ENCODE measurements around the gene SEMA4A. TPM values are rescaled to one million over a fixed set of nuclear protein-coding genes. Genes with fewer than 3 reads are reported as not detected.

Gene SEMA4A
- total RNA-seq, 1 experiment from 2014 or later, result 1.5 TPM

Other genes with a start within 250 kb of the SEMA4A start
- gene RIT1, start 242.2 kb upstream of the SEMA4A start, total RNA-seq (2022), result 36.2 and 43.1 TPM in 2 replicates
- 90.9 and 104 TPM in 2 replicates for gene KHDC4, start 219.2 kb upstream of the SEMA4A start, total RNA-seq (2022)
- not detected in 2 replicates for gene RXFP4, start 211.9 kb upstream of the SEMA4A start, total RNA-seq (2022)
- 498 and 555 TPM in 2 replicates for gene ARHGEF2, start 175.0 kb upstream of the SEMA4A start, total RNA-seq (2022)
- 477 and 589 TPM in 2 replicates for gene SSR2, start 132.6 kb upstream of the SEMA4A start, total RNA-seq (2022)
- 49.0 and 51.4 TPM in 2 replicates for gene UBQLN4, start 99.8 kb upstream of the SEMA4A start, total RNA-seq (2022)
- gene LAMTOR2, start 98.8 kb upstream of the SEMA4A start, total RNA-seq (2022), result 88.1 and 104 TPM in 2 replicates
- 1.6 and 5.5 TPM in 2 replicates for gene RAB25, start 92.4 kb upstream of the SEMA4A start, total RNA-seq (2022)
- 0.88 and 0.91 TPM in 2 replicates for gene MEX3A, start 71.1 kb upstream of the SEMA4A start, total RNA-seq (2022)
- 620 and 716 TPM in 2 replicates for gene LMNA, start 38.9 kb upstream of the SEMA4A start, total RNA-seq (2022)
- 28.7 and 32.3 TPM in 2 replicates for gene SLC25A44, start 40.5 kb downstream of the SEMA4A start, total RNA-seq (2022)
- gene PMF1, start 59.4 kb downstream of the SEMA4A start, total RNA-seq (2022), result 51.0 and 77.7 TPM in 2 replicates
- gene BGLAP, start 88.6 kb downstream of the SEMA4A start, total RNA-seq (2022), result 1.9 and 2.6 TPM in 2 replicates
- 21.5 and 29.2 TPM in 2 replicates for gene PAQR6, start 94.5 kb downstream of the SEMA4A start, total RNA-seq (2022)
- 118 and 140 TPM in 2 replicates for gene SMG5, start 129.2 kb downstream of the SEMA4A start, total RNA-seq (2022)
- gene TMEM79, start 130.7 kb downstream of the SEMA4A start, total RNA-seq (2022), result 8.1 and 12.5 TPM in 2 replicates
- 12.9 and 17.5 TPM in 2 replicates for gene GLMP, start 142.1 kb downstream of the SEMA4A start, total RNA-seq (2022)
- 0.49 TPM in 1 of 2 replicates, not detected in the other for gene VHLL, start 145.7 kb downstream of the SEMA4A start, total RNA-seq (2022)
- 495 and 574 TPM in 2 replicates for gene CCT3, start 184.7 kb downstream of the SEMA4A start, total RNA-seq (2022)
- gene TSACC, start 184.9 kb downstream of the SEMA4A start, total RNA-seq (2022), result 1.8 and 3.6 TPM in 2 replicates
- gene RHBG, start 215.6 kb downstream of the SEMA4A start, total RNA-seq (2022), result not detected in 2 replicates

Measured in MCF 10A (cell line).